GM06990 (cell line): ENCODE results near the gene MRPL54.

Experiments
- DNase-seq: peaks from one replicate; pipeline ENCODE4 v3.0.0-alpha.2; 2011; ENCODE audit not compliant: insufficient read length; ENCODE audit errors: extremely low read depth
- H3K27me3 ChIP-seq: replicated peaks from 2 replicates; pipeline ENCODE4 v1.6.0; 2011; ENCODE audit warnings: low read length; ENCODE audit not compliant: control insufficient read depth, insufficient read depth
- H3K36me3 ChIP-seq: 2 replicates; pipeline ENCODE4 v1.5.1; 2011; ENCODE audit warnings: low read length; ENCODE audit not compliant: control insufficient read depth, insufficient read depth
- H3K4me3 ChIP-seq: replicated peaks from 2 replicates; pipeline ENCODE4 v1.5.1; 2011; ENCODE audit warnings: low read depth, mild to moderate bottlenecking, control low read depth, low read length
- CTCF ChIP-seq: IDR thresholded peaks from 2 replicates; pipeline ENCODE4 v1.5.1; 2011; ENCODE audit warnings: low read length, control low read depth, mild to moderate bottlenecking, inconsistent platforms; ENCODE audit not compliant: insufficient read depth, poor library complexity, severe bottlenecking

Gene MRPL54

GRCh38 chr19:3798137-3798536 is 35.7 kb downstream of the MRPL54 start:
- H3K36me3 ChIP-seq: no peaks in the 10 kb centered on the region
- no peak for TF ChIP-seq CTCF
- H3K27me3 ChIP-seq: no peaks in the 10 kb centered on the region
- no peak overlapping the region for H3K4me3 ChIP-seq
- DNase-seq: no peak

DNA sequence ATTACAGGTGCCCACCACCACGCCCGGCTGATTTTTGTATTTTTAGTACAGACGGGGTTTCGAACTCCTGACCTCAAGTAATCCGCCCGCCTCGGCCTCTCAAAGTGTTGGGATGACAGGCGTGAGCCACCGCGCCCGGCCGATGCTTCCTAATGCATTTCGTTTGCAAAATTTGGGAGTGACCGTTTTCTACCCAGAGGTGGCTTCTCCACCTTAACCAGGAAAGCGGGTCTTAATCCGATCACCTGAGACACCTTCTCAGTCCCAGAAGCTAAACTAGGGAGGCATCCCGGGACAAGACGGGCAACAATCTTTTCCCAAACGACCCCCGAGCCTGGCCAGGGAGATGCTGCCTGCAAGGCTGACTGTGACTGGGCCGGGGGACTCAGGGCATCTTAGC is 38.5 kb downstream of the MRPL54 start:
- no peak for TF ChIP-seq CTCF
- Histone ChIP-seq H3K27me3 (no peaks in the 10 kb centered on the region), H3K4me3 (no peak overlapping the region), H3K36me3 (no peaks in the 10 kb centered on the region)
- no peak for DNase-seq

DNA sequence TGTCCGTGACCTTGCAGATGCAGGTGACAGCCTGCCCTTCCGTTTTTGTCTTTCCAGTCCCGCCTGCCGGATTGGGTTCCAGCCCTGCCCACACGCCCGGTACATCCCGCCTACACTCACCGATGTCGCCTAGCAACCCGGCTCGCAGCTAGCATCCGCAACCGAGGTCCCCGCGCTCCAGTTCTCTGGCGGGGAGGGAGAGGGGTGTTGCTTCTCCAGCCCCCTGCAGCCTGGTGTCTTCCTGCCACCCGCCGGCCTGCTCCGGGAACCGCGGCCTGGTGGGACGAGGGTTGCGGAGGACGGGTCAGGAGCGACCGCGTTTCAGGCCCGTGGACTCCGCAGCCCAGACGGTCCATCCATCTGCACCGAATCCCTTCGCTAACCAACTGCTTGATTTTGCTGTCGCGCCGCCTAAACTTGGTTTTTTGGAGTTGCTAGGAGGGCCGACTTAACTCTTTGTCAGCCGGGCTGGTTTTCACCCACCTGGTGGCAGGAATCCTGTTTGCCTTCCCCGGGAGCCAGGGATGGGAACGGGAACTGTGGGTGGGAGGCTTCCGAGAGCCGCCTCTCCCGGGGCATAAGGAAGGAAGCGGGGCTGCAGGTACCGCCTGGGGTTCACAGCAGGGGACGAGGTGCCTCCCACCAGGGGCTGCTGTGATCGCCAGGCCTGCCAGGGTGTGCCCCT is 39.1 kb downstream of the MRPL54 start:
- DNase-seq: no peak
- no peaks in the 10 kb centered on the region for H3K27me3 ChIP-seq

DNA sequence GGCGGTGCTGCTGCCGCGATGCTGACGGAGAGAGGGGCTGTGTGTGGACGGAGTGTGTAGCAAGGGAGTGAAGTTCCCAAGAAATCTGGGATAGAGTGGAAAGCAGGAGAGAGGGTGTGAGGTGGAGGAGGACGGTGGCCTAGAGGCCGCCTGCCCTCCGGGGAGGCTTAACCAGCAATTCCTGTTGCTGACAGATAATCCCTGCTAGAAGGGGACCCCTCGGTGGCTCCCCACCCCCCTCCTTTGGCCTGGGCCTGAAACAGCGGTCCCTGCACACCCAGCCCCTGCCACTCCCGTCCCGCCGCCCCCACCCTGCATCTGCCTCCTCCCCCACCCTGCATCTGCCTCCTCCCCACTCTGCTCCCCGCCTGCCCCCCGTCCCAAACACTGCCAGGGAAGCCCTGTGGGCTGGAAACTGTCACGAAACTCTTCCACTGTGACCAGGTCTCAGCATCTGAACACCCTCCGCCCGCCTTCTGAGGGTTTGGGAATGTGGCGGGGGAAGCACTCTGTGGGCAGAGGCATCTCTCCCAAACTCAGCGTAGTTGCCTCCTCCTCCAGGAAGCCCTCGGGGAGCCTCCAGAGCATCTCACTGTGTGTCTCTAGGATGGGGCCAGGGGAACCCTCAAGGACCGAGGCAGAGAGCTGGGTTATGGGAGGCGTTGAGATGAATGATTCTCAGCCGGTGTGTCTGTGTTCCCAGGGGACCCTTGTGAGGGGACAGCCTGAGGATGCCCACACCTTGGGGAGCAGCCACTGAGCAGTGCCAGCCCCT is 40.8 kb downstream of the MRPL54 start:
- no peak for DNase-seq
- H3K36me3 ChIP-seq: no peaks in the 10 kb centered on the region
- H3K4me3 ChIP-seq: no peak overlapping the region
- H3K27me3 ChIP-seq: no peaks in the 10 kb centered on the region
- no peak for TF ChIP-seq CTCF

More for the DNA sequence above, 39.1 kb downstream of the MRPL54 start:
- Histone ChIP-seq H3K4me3 (no peak overlapping the region), H3K36me3 (no peaks in the 10 kb centered on the region)
- no peak for TF ChIP-seq CTCF

- Histone ChIP-seq H3K27me3 (no peaks in the 10 kb centered on the region), H3K36me3 (no peaks in the 10 kb centered on the region), H3K4me3 (no peak overlapping the region)
- no peak for DNase-seq
- no peak for TF ChIP-seq CTCF
These were observed 41.5 kb downstream of the MRPL54 start for GRCh38 chr19:3803986-3804385.
